ENCODE measurements around the gene IMPG1.

The IMPG1 gene

GRCh38 chr6:76003686-76004085, 68.8 kb downstream of the IMPG1 start:
- H3K36me3 ChIP-seq = no peaks in the 10 kb centered on the region
- H3K27ac ChIP-seq = no peak overlapping the region
- H3K27me3 ChIP-seq (ENCODE audit: insufficient read depth, low read depth, severe bottlenecking) = no peaks in the 10 kb centered on the region
- no peak for TF ChIP-seq CTCF (IDR thresholded peaks at IDR 0.05; ENCODE audit: low read depth, low read length)
- no peaks in the 10 kb centered on the region for H3K9me3 ChIP-seq (ENCODE audit: severe bottlenecking)
- no peak for DNase-seq
- no peak overlapping the region for H3K4me3 ChIP-seq (ENCODE audit: low read depth, low read length)

GRCh38 chr6:76003113-76003512, 69.3 kb downstream of the IMPG1 start:
- DNase-seq = no peak
- Histone ChIP-seq H3K27me3 (ENCODE audit: insufficient read depth, low read depth, severe bottlenecking) (no peaks in the 10 kb centered on the region), H3K4me3 (ENCODE audit: low read depth, low read length) (no peak overlapping the region), H3K9me3 (ENCODE audit: severe bottlenecking) (no peaks in the 10 kb centered on the region), H3K27ac (no peak overlapping the region), H3K36me3 (no peaks in the 10 kb centered on the region)
- no peak for TF ChIP-seq CTCF (IDR thresholded peaks at IDR 0.05; ENCODE audit: low read depth, low read length)

GRCh38 chr6:76000629-76001028, 71.8 kb downstream of the IMPG1 start:
- no peak for TF ChIP-seq CTCF (IDR thresholded peaks at IDR 0.05; ENCODE audit: low read depth, low read length)
- Histone ChIP-seq H3K27ac (no peak overlapping the region), H3K27me3 (ENCODE audit: insufficient read depth, low read depth, severe bottlenecking) (no peaks in the 10 kb centered on the region), H3K36me3 (no peaks in the 10 kb centered on the region), H3K9me3 (ENCODE audit: severe bottlenecking) (no peaks in the 10 kb centered on the region), H3K4me3 (ENCODE audit: low read depth, low read length) (no peak overlapping the region)
- no peak for DNase-seq

- Histone ChIP-seq H3K9me3 (ENCODE audit: severe bottlenecking) (no peaks in the 10 kb centered on the region), H3K27me3 (ENCODE audit: insufficient read depth, low read depth, severe bottlenecking) (no peaks in the 10 kb centered on the region), H3K36me3 (no peaks in the 10 kb centered on the region), H3K4me3 (ENCODE audit: low read depth, low read length) (no peak overlapping the region), H3K27ac (no peak overlapping the region)
- TF ChIP-seq CTCF (IDR thresholded peaks at IDR 0.05; ENCODE audit: low read depth, low read length) = no peak
- DNase-seq = no peak
Measured at GRCh38 chr6:75997696-75998095, 74.8 kb downstream of the IMPG1 start.

- H3K4me3 ChIP-seq (ENCODE audit: low read depth, low read length) = no peak overlapping the region
- no peak overlapping the region for H3K27ac ChIP-seq
- H3K9me3 ChIP-seq (ENCODE audit: severe bottlenecking) = no peaks in the 10 kb centered on the region
- no peak for TF ChIP-seq CTCF (IDR thresholded peaks at IDR 0.05; ENCODE audit: low read depth, low read length)
- H3K36me3 ChIP-seq = no peaks in the 10 kb centered on the region
- DNase-seq = no peak
- H3K27me3 ChIP-seq (ENCODE audit: insufficient read depth, low read depth, severe bottlenecking) = no peaks in the 10 kb centered on the region
Measured at GRCh38 chr6:75993236-75994162, 79.0 kb downstream of the IMPG1 start.

All from WERI-Rb-1 (cell line).